Type B pancreatic cell (in vitro differentiated cells): Measurements from ENCODE around the gene GTF3C1. TPM values are rescaled to one million over a fixed set of nuclear protein-coding genes. Genes with fewer than 3 reads are reported as not detected.

Experiments used
- DNase-seq: peaks from one replicate; pipeline ENCODE4 v3.0.0; 2021; ENCODE audit warnings: mixed read lengths; ENCODE audit not compliant: unreplicated experiment; ENCODE audit errors: extremely low spot score
- H3K27ac Mint-ChIP-seq: 2 replicates; pipeline ENCODE4 v1.8.0; 2021; ENCODE audit warnings: mild to moderate bottlenecking, mixed read lengths
- H3K27me3 Mint-ChIP-seq: 2 replicates; pipeline ENCODE4 v1.8.0; 2021; ENCODE audit warnings: mixed read lengths
- H3K36me3 Mint-ChIP-seq: 2 replicates; pipeline ENCODE4 v1.8.0; 2021; ENCODE audit warnings: mixed read lengths
- H3K4me1 Mint-ChIP-seq: one replicate; pipeline ENCODE4 v1.8.0; 2021; ENCODE audit warnings: mixed read lengths; ENCODE audit not compliant: unreplicated experiment
- H3K4me3 Mint-ChIP-seq: 2 replicates; pipeline ENCODE4 v1.8.0; 2021; ENCODE audit warnings: mild to moderate bottlenecking, mixed read lengths
- H3K9me3 Mint-ChIP-seq: 2 replicates; pipeline ENCODE4 v1.8.0; 2021; ENCODE audit warnings: mixed read lengths
- total RNA-seq: library from RNA; stranded (reverse); gene quantifications from 2 replicates; pipeline ENCODE4 v1.2.1, GENCODE V29; 2021; ENCODE audit warnings: low replicate concordance
- TF ChIP-seq, protein P1 (sequence below): fragments of 200-600 bp; sonication (generic); conservative IDR thresholded peaks from 2 replicates; pipeline ENCODE4 v1.5.0; 2021; ENCODE audit warnings: antibody characterized with exemption, mild to moderate bottlenecking

The GTF3C1 gene
- total RNA-seq, 1 donor from 2014 or later, result 94.5 TPM

GRCh38 chr16:27539120-27539519, 10.6 kb downstream of the GTF3C1 start:
- TF ChIP-seq, protein P1, sequence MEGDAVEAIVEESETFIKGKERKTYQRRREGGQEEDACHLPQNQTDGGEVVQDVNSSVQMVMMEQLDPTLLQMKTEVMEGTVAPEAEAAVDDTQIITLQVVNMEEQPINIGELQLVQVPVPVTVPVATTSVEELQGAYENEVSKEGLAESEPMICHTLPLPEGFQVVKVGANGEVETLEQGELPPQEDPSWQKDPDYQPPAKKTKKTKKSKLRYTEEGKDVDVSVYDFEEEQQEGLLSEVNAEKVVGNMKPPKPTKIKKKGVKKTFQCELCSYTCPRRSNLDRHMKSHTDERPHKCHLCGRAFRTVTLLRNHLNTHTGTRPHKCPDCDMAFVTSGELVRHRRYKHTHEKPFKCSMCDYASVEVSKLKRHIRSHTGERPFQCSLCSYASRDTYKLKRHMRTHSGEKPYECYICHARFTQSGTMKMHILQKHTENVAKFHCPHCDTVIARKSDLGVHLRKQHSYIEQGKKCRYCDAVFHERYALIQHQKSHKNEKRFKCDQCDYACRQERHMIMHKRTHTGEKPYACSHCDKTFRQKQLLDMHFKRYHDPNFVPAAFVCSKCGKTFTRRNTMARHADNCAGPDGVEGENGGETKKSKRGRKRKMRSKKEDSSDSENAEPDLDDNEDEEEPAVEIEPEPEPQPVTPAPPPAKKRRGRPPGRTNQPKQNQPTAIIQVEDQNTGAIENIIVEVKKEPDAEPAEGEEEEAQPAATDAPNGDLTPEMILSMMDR, result no peak
- Mint-ChIP-seq H3K4me1 (no peaks in the 10 kb centered on the region), H3K27me3 (no peaks in the 10 kb centered on the region), H3K27ac (no peak overlapping the region), H3K36me3 (peaks cover 37% of the 10 kb centered on the region), H3K9me3 (no peaks in the 10 kb centered on the region), H3K4me3 (no peak overlapping the region)
- DNase-seq, result no peak

DNA sequence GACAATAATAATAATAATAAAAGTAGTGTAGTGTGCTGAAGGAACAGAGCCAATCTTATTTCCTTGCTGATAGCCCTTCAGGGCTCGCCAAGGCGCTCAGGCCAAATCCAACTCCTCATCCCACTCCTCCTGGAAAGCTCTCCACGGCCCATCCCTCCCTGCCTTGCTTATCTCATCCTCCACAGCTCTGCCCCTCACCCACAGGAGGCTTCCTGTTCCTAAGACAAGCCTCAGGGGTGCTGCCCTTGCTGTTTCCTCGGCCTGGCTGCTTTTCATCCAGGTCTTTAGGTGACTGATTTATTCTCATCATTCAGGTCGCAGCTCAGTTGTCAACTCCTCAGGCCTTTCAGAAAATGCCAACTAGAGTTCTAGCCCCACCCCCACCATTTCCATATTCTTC, 11.2 kb downstream of the GTF3C1 start:
- Mint-ChIP-seq H3K27ac (no peak overlapping the region), H3K9me3 (no peaks in the 10 kb centered on the region), H3K27me3 (no peaks in the 10 kb centered on the region), H3K36me3 (peaks cover 32% of the 10 kb centered on the region), H3K4me1 (no peaks in the 10 kb centered on the region), H3K4me3 (no peak overlapping the region)
- TF ChIP-seq, protein P1, result no peak
- no peak for DNase-seq

GRCh38 chr16:27534256-27534655, 15.5 kb downstream of the GTF3C1 start:
- H3K4me1 Mint-ChIP-seq, result no peaks in the 10 kb centered on the region
- TF ChIP-seq, protein P1, result no peak

DNA sequence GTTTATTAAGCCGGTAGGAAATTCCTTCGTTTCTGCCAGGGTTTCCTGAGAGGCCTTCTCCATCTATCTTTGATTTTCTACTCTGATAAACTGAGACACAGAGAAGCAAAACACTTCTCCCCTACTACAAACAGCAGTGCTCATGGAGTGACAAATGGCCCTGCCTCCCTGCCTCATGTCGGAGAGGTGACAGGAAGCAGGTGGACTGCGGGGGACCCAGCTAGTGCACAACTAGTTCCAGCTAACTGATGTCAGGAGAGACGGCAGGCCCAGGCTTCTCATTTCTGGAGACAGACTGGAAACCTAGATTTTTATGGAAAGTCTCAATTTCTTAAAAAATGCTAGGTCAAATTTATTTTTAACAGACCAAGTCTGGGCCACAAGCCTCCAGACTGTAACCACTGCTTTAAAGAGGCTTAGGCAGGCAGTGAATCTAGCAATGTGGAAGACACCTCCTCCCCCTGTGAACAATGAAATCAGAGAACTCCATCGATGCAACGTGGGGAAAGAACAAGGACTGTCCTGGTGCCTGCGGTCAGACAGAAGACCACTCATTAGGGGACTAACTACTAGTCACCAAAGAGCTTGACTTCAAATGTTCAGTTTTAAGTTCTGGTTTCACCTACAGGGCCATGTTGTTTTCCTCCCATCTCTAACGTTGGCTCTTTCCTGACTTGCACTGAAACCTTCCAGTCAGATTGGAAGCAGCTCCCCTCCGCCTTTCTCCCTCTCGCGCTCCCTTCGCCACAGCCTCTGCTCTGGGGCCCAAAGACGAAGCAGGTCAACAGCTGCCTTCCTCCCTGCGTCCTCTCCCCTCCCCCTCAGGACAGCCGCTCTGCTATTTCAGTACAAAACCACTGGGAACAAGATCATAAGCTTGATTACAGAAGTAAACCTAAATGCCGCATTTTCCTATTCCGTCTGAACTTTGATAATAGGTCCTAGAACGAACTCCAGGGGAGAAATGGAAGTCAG, 17.6 kb downstream of the GTF3C1 start:
- no peak for DNase-seq
- no peak overlapping the region for H3K4me3 Mint-ChIP-seq
- H3K4me1 Mint-ChIP-seq, result no peaks in the 10 kb centered on the region
- H3K9me3 Mint-ChIP-seq, result no peaks in the 10 kb centered on the region
- peaks cover 34% of the 10 kb centered on the region for H3K36me3 Mint-ChIP-seq
- H3K27ac Mint-ChIP-seq, result no peak overlapping the region
- TF ChIP-seq, protein P1, result no peak
- no peaks in the 10 kb centered on the region for H3K27me3 Mint-ChIP-seq

More at GRCh38 chr16:27534256-27534655, 15.5 kb downstream of the GTF3C1 start:
- no peaks in the 10 kb centered on the region for H3K27me3 Mint-ChIP-seq
- no peaks in the 10 kb centered on the region for H3K9me3 Mint-ChIP-seq
- no peak for DNase-seq
- H3K4me3 Mint-ChIP-seq, result no peak overlapping the region
- no peak overlapping the region for H3K27ac Mint-ChIP-seq
- H3K36me3 Mint-ChIP-seq, result peaks cover 39% of the 10 kb centered on the region

- DNase-seq, result no peak
- Mint-ChIP-seq H3K4me3 (no peak overlapping the region), H3K27me3 (no peaks in the 10 kb centered on the region), H3K27ac (no peak overlapping the region), H3K36me3 (peaks cover 39% of the 10 kb centered on the region), H3K4me1 (no peaks in the 10 kb centered on the region), H3K9me3 (no peaks in the 10 kb centered on the region)
- TF ChIP-seq, protein P1, result no peak
These were observed 18.5 kb downstream of the GTF3C1 start for GRCh38 chr16:27531186-27531585.
